ENCODE results near the gene HOXC11. TPM values are rescaled to one million over a fixed set of nuclear protein-coding genes. Genes with fewer than 3 reads are reported as not detected.

HOXC11 gene
- total RNA-seq, 4 donors from 2014 or later = not detected

DNA sequence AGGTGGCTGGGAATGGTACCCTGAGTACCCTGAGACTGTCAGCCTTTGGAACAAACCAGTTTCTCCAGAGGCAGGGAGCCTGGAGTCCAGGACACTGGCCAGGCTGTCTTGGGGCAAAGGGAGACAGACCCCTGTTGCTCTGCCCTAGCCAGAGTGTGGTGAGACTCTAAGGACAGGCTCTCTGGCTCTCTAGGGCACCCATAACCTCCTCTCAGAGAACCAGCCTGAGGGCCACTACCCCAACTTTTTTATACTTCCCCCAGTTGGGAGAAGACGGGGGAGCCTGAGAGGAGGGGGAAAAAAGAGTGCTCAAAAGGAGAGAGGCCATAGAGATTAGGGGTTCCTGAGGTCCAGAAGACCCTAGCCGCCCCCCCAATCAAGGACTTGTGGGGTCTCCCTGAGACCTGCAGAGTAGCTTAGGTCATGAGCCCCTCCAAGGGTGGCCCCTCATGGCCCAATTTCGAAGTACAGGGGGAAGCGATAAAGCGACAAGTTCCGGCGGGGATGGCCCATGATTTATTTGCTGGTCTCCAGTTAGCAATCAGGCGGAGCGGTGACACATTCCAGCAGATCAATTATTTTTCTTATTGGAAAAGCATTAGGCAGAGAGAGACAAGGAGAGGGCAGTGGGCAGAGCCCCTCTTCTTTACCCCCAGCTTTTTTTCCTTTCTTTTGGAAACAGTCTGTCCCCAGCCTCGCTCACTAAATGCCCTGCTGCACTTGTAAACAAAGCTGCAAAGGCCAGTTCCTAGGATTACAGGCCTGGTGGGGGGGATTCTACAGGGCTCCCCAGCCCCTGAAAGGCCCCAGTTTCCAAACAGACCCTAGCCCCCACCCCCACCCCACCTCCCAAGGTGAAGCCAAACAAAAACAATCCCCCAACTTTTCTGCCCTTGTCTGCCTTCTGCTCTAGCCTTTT, 37.4 kb downstream of the HOXC11 start:
- peaks cover 98% of the 10 kb centered on the region for H3K27me3 ChIP-seq
- no peak overlapping the region for H3K27ac ChIP-seq
- intact Hi-C loops (cut with DNase I; ENCODE audit: low total_unique reads) (no loop called here), in situ Hi-C loops (cut with MboI; ENCODE audit: low pct_ligation_motif_present in 1 of 4, low pct_unique_long_range_greater_than_20kb in 1 of 4, low sequenced_read_pairs in 3 of 4) (no loop called here)
- no peak overlapping the region for H3K4me3 ChIP-seq
- WGBS, 2 donors (ENCODE audit: low coverage in 1 of 2) = 27% methylated on average over 3 to 10 of the region's 10 CpGs
- DNase-seq = no peak
- H3K4me1 ChIP-seq = peaks cover 0 to 34% (median 19%) of the 10 kb centered on the region in 4 donors
- TF ChIP-seq POLR2AphosphoS5 (IDR thresholded peaks at IDR 0.05) (no peak), EP300 (IDR thresholded peaks at IDR 0.05; ENCODE audit: low read depth) (no peak), POLR2A (IDR thresholded peaks at IDR 0.05) (no peak)
- TF ChIP-seq, protein P1, sequence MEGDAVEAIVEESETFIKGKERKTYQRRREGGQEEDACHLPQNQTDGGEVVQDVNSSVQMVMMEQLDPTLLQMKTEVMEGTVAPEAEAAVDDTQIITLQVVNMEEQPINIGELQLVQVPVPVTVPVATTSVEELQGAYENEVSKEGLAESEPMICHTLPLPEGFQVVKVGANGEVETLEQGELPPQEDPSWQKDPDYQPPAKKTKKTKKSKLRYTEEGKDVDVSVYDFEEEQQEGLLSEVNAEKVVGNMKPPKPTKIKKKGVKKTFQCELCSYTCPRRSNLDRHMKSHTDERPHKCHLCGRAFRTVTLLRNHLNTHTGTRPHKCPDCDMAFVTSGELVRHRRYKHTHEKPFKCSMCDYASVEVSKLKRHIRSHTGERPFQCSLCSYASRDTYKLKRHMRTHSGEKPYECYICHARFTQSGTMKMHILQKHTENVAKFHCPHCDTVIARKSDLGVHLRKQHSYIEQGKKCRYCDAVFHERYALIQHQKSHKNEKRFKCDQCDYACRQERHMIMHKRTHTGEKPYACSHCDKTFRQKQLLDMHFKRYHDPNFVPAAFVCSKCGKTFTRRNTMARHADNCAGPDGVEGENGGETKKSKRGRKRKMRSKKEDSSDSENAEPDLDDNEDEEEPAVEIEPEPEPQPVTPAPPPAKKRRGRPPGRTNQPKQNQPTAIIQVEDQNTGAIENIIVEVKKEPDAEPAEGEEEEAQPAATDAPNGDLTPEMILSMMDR (IDR thresholded peaks at IDR 0.05) = no peak
- H3K9me3 ChIP-seq = no peaks in the 10 kb centered on the region
- no peaks in the 10 kb centered on the region for H3K36me3 ChIP-seq

DNA sequence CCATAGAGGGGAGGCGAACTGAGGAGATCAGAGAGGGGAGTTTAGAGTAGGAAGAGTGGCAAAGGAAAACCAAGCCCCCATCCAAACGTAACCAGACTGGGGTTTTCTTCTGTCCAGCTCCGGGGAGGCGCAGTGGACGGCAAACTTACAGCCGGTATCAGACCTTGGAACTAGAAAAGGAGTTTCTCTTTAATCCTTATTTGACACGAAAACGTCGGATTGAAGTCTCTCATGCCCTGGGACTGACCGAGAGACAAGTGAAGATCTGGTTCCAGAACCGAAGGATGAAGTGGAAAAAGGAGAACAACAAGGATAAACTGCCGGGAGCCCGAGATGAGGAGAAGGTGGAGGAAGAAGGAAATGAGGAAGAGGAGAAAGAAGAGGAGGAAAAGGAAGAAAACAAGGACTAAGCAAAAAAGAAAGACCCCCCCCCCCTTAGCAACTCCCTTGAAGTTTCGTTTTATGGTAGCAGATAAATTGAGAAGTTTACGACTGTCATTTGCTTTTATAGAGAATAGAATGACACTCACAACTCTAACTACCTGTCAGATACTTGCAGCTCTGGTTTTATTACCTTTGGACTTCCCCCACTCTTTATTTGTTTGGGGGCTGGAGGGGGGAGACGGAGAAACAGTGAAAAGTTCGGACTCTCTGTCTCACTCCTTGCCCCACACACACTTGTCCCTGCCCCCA, 38.2 kb downstream of the HOXC11 start:
- TF ChIP-seq EP300 (IDR thresholded peaks at IDR 0.05; ENCODE audit: low read depth) (no peak), POLR2AphosphoS5 (IDR thresholded peaks at IDR 0.05) (no peak), POLR2A (IDR thresholded peaks at IDR 0.05) (no peak)
- TF ChIP-seq, protein P1 (IDR thresholded peaks at IDR 0.05) = no peak

DNA sequence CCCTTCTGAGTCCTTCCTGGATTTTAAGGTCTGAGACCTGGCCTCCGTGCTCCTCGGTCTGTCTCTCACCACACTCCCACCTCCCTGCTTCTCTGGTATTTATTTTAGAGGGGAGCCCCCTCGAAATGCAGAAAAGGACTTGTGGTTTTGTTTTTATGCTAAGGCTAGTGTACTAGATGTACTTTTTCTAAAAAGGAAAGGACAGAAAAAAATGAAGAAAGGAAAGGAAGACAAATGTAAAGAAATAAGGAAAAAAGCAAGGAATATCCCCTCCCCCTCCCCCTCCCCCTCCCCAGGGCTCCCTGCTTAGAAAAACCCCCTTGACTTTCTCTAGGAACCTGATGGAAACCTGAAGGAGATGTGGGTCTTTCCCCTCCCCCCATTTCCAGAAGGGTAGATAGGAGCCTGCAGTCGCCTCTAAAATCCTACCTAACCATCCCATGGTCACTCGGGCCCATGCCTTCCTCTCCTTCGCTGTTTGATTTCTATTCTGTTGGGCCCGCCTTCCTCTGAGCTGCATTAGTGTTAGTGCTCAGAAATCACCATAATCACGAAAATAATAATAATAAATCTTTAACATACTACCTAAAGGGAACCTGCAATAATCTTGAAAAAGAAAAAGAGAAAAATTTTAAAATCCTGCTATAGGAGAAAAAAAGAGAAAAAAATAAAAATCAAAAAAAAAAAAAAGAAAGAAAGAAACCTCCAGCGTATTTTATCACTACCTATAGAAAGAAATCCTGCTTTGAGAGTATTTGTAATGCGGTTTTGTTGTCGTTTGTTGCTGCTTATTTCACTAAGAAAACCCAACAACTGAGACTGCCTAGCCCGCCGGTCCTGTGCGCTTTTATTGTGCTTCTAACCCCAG, 39.0 kb downstream of the HOXC11 start:
- Histone ChIP-seq H3K27ac (no peak overlapping the region), H3K9me3 (no peaks in the 10 kb centered on the region), H3K4me3 (no peak overlapping the region), H3K27me3 (peaks cover 98% of the 10 kb centered on the region), H3K4me1 (peaks cover 6 to 29% (median 19%) of the 10 kb centered on the region in 4 donors), H3K36me3 (no peaks in the 10 kb centered on the region)
- 28 to 38% methylated on average over 14 of the region's 14 CpGs for WGBS, 2 donors (ENCODE audit: low coverage in 1 of 2)
- intact Hi-C loops (cut with DNase I; ENCODE audit: low total_unique reads) (no loop called here), in situ Hi-C loops (cut with MboI; ENCODE audit: low pct_ligation_motif_present in 1 of 4, low pct_unique_long_range_greater_than_20kb in 1 of 4, low sequenced_read_pairs in 3 of 4) (no loop called here)
- TF ChIP-seq EP300 (IDR thresholded peaks at IDR 0.05; ENCODE audit: low read depth) (no peak), POLR2A (IDR thresholded peaks at IDR 0.05) (no peak), POLR2AphosphoS5 (IDR thresholded peaks at IDR 0.05) (no peak)
- TF ChIP-seq, protein P1 (IDR thresholded peaks at IDR 0.05) = no peak
- DNase-seq = no peak

More for the DNA sequence above, 38.2 kb downstream of the HOXC11 start:
- DNase-seq = no peak
- no peak overlapping the region for H3K4me3 ChIP-seq
- 3 to 9% methylated on average over 6 to 17 of the region's 17 CpGs for WGBS, 2 donors (ENCODE audit: low coverage in 1 of 2)
- peaks cover 0 to 29% (median 18%) of the 10 kb centered on the region in 4 donors for H3K4me1 ChIP-seq
- no peaks in the 10 kb centered on the region for H3K9me3 ChIP-seq
- H3K27ac ChIP-seq = no peak overlapping the region
- intact Hi-C loops (cut with DNase I; ENCODE audit: low total_unique reads) (no loop called here), in situ Hi-C loops (cut with MboI; ENCODE audit: low pct_ligation_motif_present in 1 of 4, low pct_unique_long_range_greater_than_20kb in 1 of 4, low sequenced_read_pairs in 3 of 4) (no loop called here)
- H3K27me3 ChIP-seq = peaks cover 98% of the 10 kb centered on the region
- no peaks in the 10 kb centered on the region for H3K36me3 ChIP-seq

Measured in transverse colon (tissue), 4 donors.